HFFc6 (cell line): ENCODE data around the gene ZNF827. TPM values are rescaled to one million over a fixed set of nuclear protein-coding genes. Genes with fewer than 3 reads are reported as not detected.

ENCODE experiments used
- DNase-seq: peaks from one replicate; pipeline ENCODE4 v3.0.0-alpha.2; 2018
- H3K27ac Mint-ChIP-seq: 2 replicates; pipeline ENCODE4 v1.8.0; 2020; ENCODE audit warnings: mild to moderate bottlenecking, mixed read lengths
- H3K27me3 Mint-ChIP-seq: 2 replicates; pipeline ENCODE4 v1.8.0; 2021; ENCODE audit warnings: mild to moderate bottlenecking, moderate library complexity, mixed read lengths; ENCODE audit not compliant: insufficient read depth
- H3K36me3 Mint-ChIP-seq: 2 replicates; pipeline ENCODE4 v1.8.0; 2021; ENCODE audit warnings: low read depth, mixed read lengths
- H3K4me1 Mint-ChIP-seq: 2 replicates; pipeline ENCODE4 v1.8.0; 2020; ENCODE audit warnings: low read depth, mixed read lengths
- H3K4me3 Mint-ChIP-seq: 2 replicates; pipeline ENCODE4 v1.8.0; 2020; ENCODE audit warnings: mild to moderate bottlenecking, moderate library complexity, mixed read lengths
- H3K9me3 Mint-ChIP-seq: 2 replicates; pipeline ENCODE4 v1.8.0; 2020; ENCODE audit warnings: mild to moderate bottlenecking, mixed read lengths
- total RNA-seq, 6 experiments: library from RNA; stranded (reverse); fragmentation: NEBNext Ultra II Directional; extraction: Animal tissue kit (Norgen Biotek cat#: 25700); gene quantifications; 2 replicates in 1 of 6; 3 replicates in 5 of 6; pipeline ENCODE4 v1.2.3, GENCODE V29; 2021
- TF ChIP-seq, protein P1 (sequence below): fragments of 200-600 bp; sonication (generic); IDR thresholded peaks from 2 replicates; pipeline ENCODE4 v1.5.0; 2021; ENCODE audit warnings: antibody characterized with exemption, mild to moderate bottlenecking

ZNF827 gene
- total RNA-seq, 6 experiments from 2014 or later, result 15.8 to 22.4 (median 17.6) TPM

DNA sequence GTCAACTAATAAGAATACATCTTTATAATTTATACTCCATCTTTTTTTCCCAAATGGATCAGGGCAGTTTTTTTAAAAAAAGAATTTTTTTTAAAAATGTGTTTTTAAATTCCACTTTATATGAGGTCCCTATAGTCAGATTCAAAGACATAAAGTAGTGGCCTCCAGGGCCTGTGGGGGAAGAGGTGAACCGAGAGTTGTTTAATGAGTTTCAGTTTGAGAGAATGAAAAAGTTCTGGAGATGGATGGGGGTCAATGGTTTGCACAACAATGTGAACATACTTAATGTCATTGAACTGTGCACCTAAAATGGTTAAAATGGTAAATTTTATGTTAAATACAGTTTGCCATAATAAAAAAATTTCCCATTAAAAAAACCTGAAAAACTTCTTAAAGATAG lies 53.8 kb downstream of the ZNF827 start:
- H3K9me3 Mint-ChIP-seq, result no peaks in the 10 kb centered on the region
- no peak for DNase-seq
- no peak overlapping the region for H3K4me3 Mint-ChIP-seq
- TF ChIP-seq, protein P1, sequence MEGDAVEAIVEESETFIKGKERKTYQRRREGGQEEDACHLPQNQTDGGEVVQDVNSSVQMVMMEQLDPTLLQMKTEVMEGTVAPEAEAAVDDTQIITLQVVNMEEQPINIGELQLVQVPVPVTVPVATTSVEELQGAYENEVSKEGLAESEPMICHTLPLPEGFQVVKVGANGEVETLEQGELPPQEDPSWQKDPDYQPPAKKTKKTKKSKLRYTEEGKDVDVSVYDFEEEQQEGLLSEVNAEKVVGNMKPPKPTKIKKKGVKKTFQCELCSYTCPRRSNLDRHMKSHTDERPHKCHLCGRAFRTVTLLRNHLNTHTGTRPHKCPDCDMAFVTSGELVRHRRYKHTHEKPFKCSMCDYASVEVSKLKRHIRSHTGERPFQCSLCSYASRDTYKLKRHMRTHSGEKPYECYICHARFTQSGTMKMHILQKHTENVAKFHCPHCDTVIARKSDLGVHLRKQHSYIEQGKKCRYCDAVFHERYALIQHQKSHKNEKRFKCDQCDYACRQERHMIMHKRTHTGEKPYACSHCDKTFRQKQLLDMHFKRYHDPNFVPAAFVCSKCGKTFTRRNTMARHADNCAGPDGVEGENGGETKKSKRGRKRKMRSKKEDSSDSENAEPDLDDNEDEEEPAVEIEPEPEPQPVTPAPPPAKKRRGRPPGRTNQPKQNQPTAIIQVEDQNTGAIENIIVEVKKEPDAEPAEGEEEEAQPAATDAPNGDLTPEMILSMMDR, result no peak
- no peaks in the 10 kb centered on the region for H3K27me3 Mint-ChIP-seq
- H3K36me3 Mint-ChIP-seq, result peaks cover 17% of the 10 kb centered on the region
- no peak overlapping the region for H3K27ac Mint-ChIP-seq
- peaks cover 31% of the 10 kb centered on the region for H3K4me1 Mint-ChIP-seq

DNA sequence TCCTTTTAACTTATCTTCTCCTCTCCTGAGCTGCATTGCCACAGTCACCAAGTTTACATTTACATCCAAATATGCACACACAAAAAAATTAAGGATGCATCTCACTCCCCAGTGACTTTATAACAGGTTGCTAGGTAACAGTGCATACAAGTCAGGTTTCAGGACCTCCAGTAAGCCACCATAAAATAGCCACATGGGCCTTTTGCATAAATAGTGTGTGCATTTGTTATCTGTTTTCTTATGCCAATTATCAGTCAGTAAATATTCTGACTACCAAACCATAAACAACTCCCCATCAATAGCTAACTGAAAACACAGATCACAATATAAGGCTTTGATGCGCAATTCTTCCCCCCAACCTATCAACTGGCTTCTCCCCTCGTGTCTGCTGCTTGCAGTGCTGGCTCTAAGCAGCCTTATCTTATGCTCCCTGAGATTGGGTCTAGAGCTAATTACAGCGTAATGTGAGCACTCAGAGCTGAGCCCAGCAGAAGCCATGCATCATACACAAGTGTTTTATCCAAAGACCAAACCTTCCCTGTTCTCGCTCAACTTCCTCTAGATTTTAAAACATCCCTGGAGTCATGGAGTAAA lies 55.4 kb downstream of the ZNF827 start:
- no peak overlapping the region for H3K27ac Mint-ChIP-seq
- peaks cover 17% of the 10 kb centered on the region for H3K36me3 Mint-ChIP-seq
- no peak overlapping the region for H3K4me3 Mint-ChIP-seq
- TF ChIP-seq, protein P1, result no peak
- H3K4me1 Mint-ChIP-seq, result peaks cover 44% of the 10 kb centered on the region
- H3K9me3 Mint-ChIP-seq, result no peaks in the 10 kb centered on the region
- no peak for DNase-seq
- H3K27me3 Mint-ChIP-seq, result no peaks in the 10 kb centered on the region

DNA sequence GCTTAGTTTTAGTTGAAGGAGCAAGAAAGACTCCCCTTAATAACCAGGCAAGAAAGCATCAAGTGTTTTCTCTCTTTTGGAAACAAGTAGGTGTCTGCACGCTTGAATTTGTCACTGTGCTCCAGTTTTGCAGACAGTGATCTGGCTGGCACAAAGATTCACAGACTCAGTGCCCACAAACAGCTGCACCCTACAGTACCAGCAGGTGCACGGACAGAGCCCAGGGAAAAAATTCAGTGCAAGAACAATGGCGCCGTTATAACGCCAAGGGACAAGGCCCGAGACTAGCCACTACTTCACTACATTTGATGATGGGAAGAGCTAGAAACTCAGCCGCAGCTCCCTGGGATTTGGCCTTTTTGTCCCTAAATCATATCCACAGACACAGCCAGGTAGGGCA lies 56.0 kb downstream of the ZNF827 start:
- DNase-seq, result no peak
- Mint-ChIP-seq H3K4me1 (peaks cover 44% of the 10 kb centered on the region), H3K27ac (no peak overlapping the region), H3K4me3 (no peak overlapping the region), H3K9me3 (no peaks in the 10 kb centered on the region), H3K36me3 (peaks cover 17% of the 10 kb centered on the region), H3K27me3 (no peaks in the 10 kb centered on the region)
- TF ChIP-seq, protein P1, result no peak

DNA sequence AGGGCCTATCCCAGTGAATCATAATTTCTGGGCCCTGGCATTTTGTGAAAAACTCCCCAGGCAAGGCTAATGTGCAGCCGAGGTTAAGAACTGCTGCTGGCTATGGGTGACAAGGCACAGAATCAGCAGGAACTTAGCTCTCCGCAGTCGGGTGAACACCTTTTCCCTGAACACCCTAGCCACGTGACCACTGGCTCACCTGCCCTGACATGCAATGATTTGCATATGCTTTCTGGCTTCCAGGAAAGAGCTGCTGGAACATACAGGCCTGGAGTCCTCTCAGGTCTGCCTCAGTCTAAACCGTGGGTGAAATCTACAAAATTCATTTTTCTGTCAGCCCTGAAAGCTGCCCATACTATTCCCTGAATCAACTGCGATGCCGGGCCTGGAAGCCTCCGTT lies 56.6 kb downstream of the ZNF827 start:
- Mint-ChIP-seq H3K27me3 (no peaks in the 10 kb centered on the region), H3K9me3 (no peaks in the 10 kb centered on the region), H3K4me3 (no peak overlapping the region), H3K36me3 (peaks cover 17% of the 10 kb centered on the region), H3K4me1 (peaks cover 44% of the 10 kb centered on the region), H3K27ac (no peak overlapping the region)
- DNase-seq, result no peak
- TF ChIP-seq, protein P1, result no peak

DNA sequence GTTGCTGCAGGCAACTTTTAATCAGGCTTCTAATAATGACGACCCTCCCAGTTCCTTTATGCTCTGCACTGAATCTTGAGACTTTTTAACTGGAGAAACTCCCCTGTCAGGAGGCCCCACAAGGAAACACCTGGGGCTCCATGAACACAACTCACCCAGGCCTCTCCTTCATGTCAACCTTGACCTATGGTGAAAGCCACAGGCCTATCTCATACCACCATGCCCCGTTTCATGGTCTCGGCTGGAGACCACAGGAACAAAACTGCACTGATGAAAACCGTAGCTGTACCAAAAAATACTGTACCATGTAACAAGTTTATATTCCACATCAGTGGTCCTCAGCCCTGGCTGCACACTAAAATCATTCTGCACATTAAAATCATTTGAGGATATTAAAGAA lies 57.0 kb downstream of the ZNF827 start:
- Mint-ChIP-seq H3K4me1 (peaks cover 44% of the 10 kb centered on the region), H3K27ac (no peak overlapping the region), H3K4me3 (no peak overlapping the region), H3K9me3 (no peaks in the 10 kb centered on the region), H3K27me3 (no peaks in the 10 kb centered on the region), H3K36me3 (peaks cover 17% of the 10 kb centered on the region)
- DNase-seq, result no peak
- TF ChIP-seq, protein P1, result no peak
